HG02970 (cell line): Measurements from ENCODE around the gene SLC35F4.

Experiments used
- ATAC-seq: cut with Tn5 transposase; IDR thresholded peaks from one replicate; pipeline ENCODE4 v1.9.1; 2021; ENCODE audit warnings: mild to moderate bottlenecking, moderate library complexity, moderate number of reproducible peaks; ENCODE audit not compliant: unreplicated experiment, low FRiP score

Gene SLC35F4

GRCh38 chr14:57560681-57561080, 305.2 kb downstream of the SLC35F4 start:
- peak; percentile 94 for ATAC-seq

- no peak for ATAC-seq
Observed at GRCh38 chr14:57559576-57559975, 306.3 kb downstream of the SLC35F4 start.

GRCh38 chr14:57549765-57550420, 316.0 kb downstream of the SLC35F4 start:
- ATAC-seq = no peak

- no peak for ATAC-seq
Observed at GRCh38 chr14:57549016-57549564, 316.8 kb downstream of the SLC35F4 start.

- ATAC-seq = no peak
Observed at GRCh38 chr14:57547131-57547530, 318.8 kb downstream of the SLC35F4 start.

DNA sequence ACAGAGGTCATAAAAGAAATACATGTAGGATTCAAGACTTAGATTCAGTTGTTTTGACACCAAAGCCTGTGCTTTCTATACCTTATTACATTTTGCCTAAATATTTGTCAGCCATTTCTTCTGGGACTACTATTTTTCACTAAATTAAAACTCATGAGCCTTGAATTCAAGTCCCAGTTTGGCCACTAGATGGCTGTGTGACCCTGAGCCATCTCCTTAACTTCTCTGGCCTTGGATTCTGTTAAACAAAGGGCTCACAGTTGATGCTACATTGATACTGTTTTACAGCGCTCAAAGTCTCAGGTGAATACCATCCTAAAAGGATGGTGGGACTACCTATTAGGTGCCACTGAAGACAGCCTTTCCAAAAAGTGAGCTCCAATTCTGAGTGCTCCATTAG, 332.7 kb downstream of the SLC35F4 start:
- no peak for ATAC-seq

- no peak for ATAC-seq
Observed at GRCh38 chr14:57530571-57530970, 335.3 kb downstream of the SLC35F4 start.

- no peak for ATAC-seq
Observed at GRCh38 chr14:57526942-57527341, 338.9 kb downstream of the SLC35F4 start.

- ATAC-seq = no peak
Observed at GRCh38 chr14:57519043-57519442, 346.8 kb downstream of the SLC35F4 start.
